CD4-positive, alpha-beta T cell treated with Interleukin-15 for 1 hour (primary cell): ENCODE results near the gene SFMBT1.
A peak's percentile ranks its signal among the peaks of the same experiment; 100 is the strongest.
"Not testable (repeated sequence)": the region's sequence is repeated elsewhere in the genome, so short reads cannot be mapped to it uniquely, and the experiment has no call there.

Experiments
- DNase-seq: peaks from one replicate; pipeline ENCODE4 v3.0.0-alpha.2; 2020

Gene SFMBT1

GRCh38 chr3:53035825-53036619 is 9.9 kb downstream of the SFMBT1 start:
- DNase-seq = no peak

GRCh38 chr3:53035018-53035417 is 10.9 kb downstream of the SFMBT1 start:
- not testable (repeated sequence) for DNase-seq

- not testable (repeated sequence) for DNase-seq
Measured at GRCh38 chr3:53034411-53034810, 11.5 kb downstream of the SFMBT1 start.

GRCh38 chr3:53032609-53033008 is 13.3 kb downstream of the SFMBT1 start:
- DNase-seq = no peak

- DNase-seq = peak; percentile 49
Measured at GRCh38 chr3:53030619-53031449, 15.0 kb downstream of the SFMBT1 start.

GRCh38 chr3:53028641-53029040 is 17.2 kb downstream of the SFMBT1 start:
- no peak for DNase-seq

GRCh38 chr3:53027254-53027844 is 18.5 kb downstream of the SFMBT1 start:
- DNase-seq = no peak

GRCh38 chr3:53026382-53027162 is 19.3 kb downstream of the SFMBT1 start:
- DNase-seq = no peak

- no peak for DNase-seq
Measured at GRCh38 chr3:53024315-53024714, 21.6 kb downstream of the SFMBT1 start.

GRCh38 chr3:53023072-53023823 is 22.6 kb downstream of the SFMBT1 start:
- no peak for DNase-seq

GRCh38 chr3:53022647-53023046 is 23.2 kb downstream of the SFMBT1 start:
- DNase-seq = no peak

- DNase-seq = no peak
Measured at GRCh38 chr3:53016236-53016635, 29.6 kb downstream of the SFMBT1 start.

- DNase-seq = no peak
Measured at GRCh38 chr3:53011324-53011723, 34.5 kb downstream of the SFMBT1 start.

GRCh38 chr3:53009826-53010539 is 35.9 kb downstream of the SFMBT1 start:
- DNase-seq = no peak

GRCh38 chr3:53008932-53009331 is 36.9 kb downstream of the SFMBT1 start:
- DNase-seq = no peak

- no peak for DNase-seq
Measured at GRCh38 chr3:53005854-53006513, 39.9 kb downstream of the SFMBT1 start.

GRCh38 chr3:53005338-53005737 is 40.5 kb downstream of the SFMBT1 start:
- DNase-seq = no peak

GRCh38 chr3:53003320-53003719 is 42.6 kb downstream of the SFMBT1 start:
- DNase-seq = no peak

GRCh38 chr3:52998771-52999513 is 46.9 kb downstream of the SFMBT1 start:
- no peak for DNase-seq

- no peak for DNase-seq
Measured at GRCh38 chr3:52990637-52991036, 55.2 kb downstream of the SFMBT1 start.
